Karpas-422 (cell line): ENCODE data around the gene EPC1. TPM values are rescaled to one million over a fixed set of nuclear protein-coding genes. Genes with fewer than 3 reads are reported as not detected.
"Not testable (repeated sequence)": the region's sequence is repeated elsewhere in the genome, so short reads cannot be mapped to it uniquely, and the experiment has no call there.

Experiments used
- DNase-seq: peaks from one replicate; pipeline ENCODE4 v3.0.0-alpha.2; 2015
- H2AFZ ChIP-seq: fragments of 200-600 bp; sonication (generic); 2 replicates; pipeline ENCODE4 v1.6.1; 2014; ENCODE audit warnings: antibody characterized with exemption, low read length, mixed read lengths
- H3K27ac ChIP-seq: fragments of 200-600 bp; sonication (generic); 2 replicates; pipeline ENCODE4 v1.5.1; 2014; ENCODE audit warnings: mild to moderate bottlenecking, low read length, moderate library complexity
- H3K27me3 ChIP-seq: fragments of 200-600 bp; sonication (generic); 2 replicates; pipeline ENCODE4 v1.6.1; 2014; ENCODE audit warnings: low read length, mixed read lengths
- H3K36me3 ChIP-seq: fragments of 200-600 bp; sonication (generic); 2 replicates; pipeline ENCODE4 v1.6.1; 2014; ENCODE audit warnings: low read length, mixed read lengths; ENCODE audit not compliant: insufficient read depth
- H3K4me1 ChIP-seq: fragments of 200-600 bp; sonication (generic); 2 replicates; pipeline ENCODE4 v1.6.1; 2014; ENCODE audit warnings: mild to moderate bottlenecking, low read length, mixed read lengths
- H3K4me2 ChIP-seq: fragments of 200-600 bp; sonication (generic); 2 replicates; pipeline ENCODE4 v1.6.1; 2014; ENCODE audit warnings: low read length, low read depth, mild to moderate bottlenecking; ENCODE audit not compliant: poor library complexity, severe bottlenecking
- H3K4me3 ChIP-seq: fragments of 200-600 bp; sonication (generic); 2 replicates; pipeline ENCODE4 v1.5.1; 2014; ENCODE audit warnings: mild to moderate bottlenecking, antibody characterized with exemption, low read length, mixed read lengths
- H3K79me2 ChIP-seq: fragments of 200-600 bp; sonication (generic); 2 replicates; pipeline ENCODE4 v1.6.1; 2014; ENCODE audit warnings: mild to moderate bottlenecking, low read length, mixed read lengths
- H3K9ac ChIP-seq: fragments of 200-600 bp; sonication (generic); 2 replicates; pipeline ENCODE4 v1.6.0; 2014; ENCODE audit warnings: low read length
- H3K9me2 ChIP-seq: fragments of 200-600 bp; sonication (generic), shearing (Covaris generic); replicated peaks from 2 replicates; pipeline ENCODE4 v1.6.0; 2014; ENCODE audit warnings: mild to moderate bottlenecking, low read length, moderate library complexity; ENCODE audit not compliant: insufficient read depth
- H3K9me3 ChIP-seq: fragments of 300-700, 200-600 bp; sonication (generic); 2 replicates; pipeline ENCODE4 v1.6.1; 2014; ENCODE audit warnings: low read length, mixed read lengths
- H4K20me1 ChIP-seq: fragments of 200-600 bp; sonication (generic); 2 replicates; pipeline ENCODE4 v1.6.1; 2014; ENCODE audit warnings: mild to moderate bottlenecking, antibody characterized with exemption, low read length, low read depth; ENCODE audit not compliant: insufficient read depth
- total RNA-seq: library from RNA; depleted of rRNA; stranded (reverse); fragments of >200 nt; shearing (Covaris generic); gene quantifications from 2 replicates; pipeline ENCODE4 v1.2.3, GENCODE V29; 2014; ENCODE audit warnings: low replicate concordance

EPC1 gene
- total RNA-seq, 1 experiment from 2014 or later = 56.9 TPM

DNA sequence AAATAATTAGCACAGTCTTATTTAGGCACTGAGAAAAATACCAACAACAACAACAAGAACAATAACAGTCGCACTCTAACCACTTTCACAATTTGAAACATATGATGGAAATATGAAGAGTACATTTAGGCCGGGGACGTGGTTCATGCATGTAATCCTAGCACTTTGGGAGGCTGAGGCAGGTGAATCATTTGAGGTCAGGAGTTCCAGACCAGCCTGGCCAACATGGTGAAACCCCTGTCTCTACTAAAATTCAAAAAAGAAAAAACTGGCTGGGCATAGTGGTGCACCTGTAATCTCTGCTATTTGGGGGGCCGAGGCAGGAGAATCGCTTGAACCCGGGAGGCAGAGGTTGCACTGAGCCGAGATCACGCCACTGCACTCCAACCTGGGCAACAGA, 18.4 kb upstream of the EPC1 start:
- H3K9ac ChIP-seq, DNase-seq: not testable (repeated sequence)

DNA sequence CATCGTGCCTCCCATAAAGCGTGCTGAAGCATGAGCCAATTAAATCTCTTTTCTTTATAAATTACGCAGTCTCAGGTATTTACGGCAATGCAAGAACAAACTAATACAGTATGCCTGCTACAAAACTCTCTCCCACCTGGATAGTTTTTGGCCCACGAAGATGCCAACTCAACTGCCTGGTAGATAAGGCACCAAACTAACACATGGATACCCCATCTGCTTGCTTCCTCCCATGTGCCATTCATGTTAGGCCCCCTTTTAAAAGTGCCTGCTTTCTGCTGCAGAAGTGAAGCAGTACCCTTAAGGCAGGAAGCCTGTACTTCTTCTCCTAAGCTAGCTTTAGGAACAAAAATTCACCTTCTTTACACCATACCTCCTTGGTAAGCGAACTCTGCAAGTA, 15.6 kb upstream of the EPC1 start:
- Histone ChIP-seq H3K27ac (no peak overlapping the region), H3K79me2 (peaks cover 98% of the 10 kb centered on the region), H3K9me3 (no peaks in the 10 kb centered on the region), H3K36me3 (no peaks in the 10 kb centered on the region; the same call in 1 of the 2 replicates), H2AFZ (no peak overlapping the region), H3K27me3 (no peaks in the 10 kb centered on the region), H3K4me1 (peaks cover 2% of the 10 kb centered on the region), H3K4me2 (no peak overlapping the region), H3K4me3 (no peak overlapping the region), H3K9ac (no peak overlapping the region), H3K9me2 (no peaks in the 10 kb centered on the region), H4K20me1 (no peaks in the 10 kb centered on the region)
- no peak for DNase-seq

More for the DNA sequence above, 18.4 kb upstream of the EPC1 start:
- H3K4me3 ChIP-seq, H2AFZ ChIP-seq, H3K9me3 ChIP-seq, H3K27me3 ChIP-seq, H3K27ac ChIP-seq, H3K4me2 ChIP-seq, H4K20me1 ChIP-seq, H3K9me2 ChIP-seq, H3K36me3 ChIP-seq: not testable (repeated sequence)
- Histone ChIP-seq H3K4me1 (peaks cover 23% of the 10 kb centered on the region), H3K79me2 (peaks cover 99% of the 10 kb centered on the region)

DNA sequence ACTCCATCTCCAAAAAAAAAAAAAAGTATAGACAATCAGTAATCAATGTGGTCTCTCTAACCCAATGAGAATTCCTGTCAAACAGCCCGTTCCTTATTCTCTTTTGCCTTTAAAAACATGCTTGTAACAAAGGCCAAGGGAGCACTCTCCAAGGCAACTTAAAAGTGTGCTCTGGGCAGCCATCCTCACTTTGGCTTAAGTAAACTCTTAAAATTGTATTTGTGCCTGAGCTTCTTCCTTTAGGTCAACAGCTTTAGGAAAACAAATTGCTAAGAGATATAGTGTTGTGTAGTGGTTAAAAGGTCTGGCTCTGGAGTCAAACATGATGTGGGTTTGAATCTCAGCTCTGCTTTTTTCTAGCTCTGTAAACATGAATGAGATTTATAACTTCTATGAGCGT, 13.9 kb upstream of the EPC1 start:
- no peaks in the 10 kb centered on the region for H3K9me3 ChIP-seq
- no peaks in the 10 kb centered on the region; the same call in 1 of the 2 replicates for H3K36me3 ChIP-seq
- H3K27me3 ChIP-seq = no peaks in the 10 kb centered on the region
- peaks cover 98% of the 10 kb centered on the region for H3K79me2 ChIP-seq
- no peak overlapping the region for H3K9ac ChIP-seq
- no peak overlapping the region for H3K4me2 ChIP-seq
- no peak overlapping the region for H3K4me3 ChIP-seq
- no peak overlapping the region for H2AFZ ChIP-seq
- H3K27ac ChIP-seq = no peak overlapping the region
- H4K20me1 ChIP-seq = no peaks in the 10 kb centered on the region
- no peak for DNase-seq
- H3K9me2 ChIP-seq = no peaks in the 10 kb centered on the region
- H3K4me1 ChIP-seq = no peaks in the 10 kb centered on the region

DNA sequence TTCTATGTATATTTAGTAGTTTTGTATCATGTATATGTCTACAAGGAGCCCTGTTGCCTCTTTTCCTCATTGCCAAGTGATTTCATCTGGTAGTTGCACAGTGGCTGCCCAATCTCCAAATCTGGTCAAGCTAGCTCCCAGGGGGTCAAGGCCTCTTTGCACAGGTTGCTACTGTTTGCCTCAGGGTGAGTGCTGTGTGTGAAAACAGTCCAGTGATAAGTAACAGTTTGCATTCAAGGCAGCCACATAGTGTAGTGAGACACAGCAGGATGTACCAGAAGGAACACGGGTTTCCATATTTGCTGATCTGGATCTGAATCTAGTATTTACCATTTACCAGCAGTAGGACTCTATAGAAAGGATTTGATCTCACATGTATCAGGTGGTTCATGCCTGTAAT, 13.3 kb upstream of the EPC1 start:
- no peak overlapping the region for H3K9ac ChIP-seq
- H3K9me2 ChIP-seq = no peaks in the 10 kb centered on the region
- peaks cover 98% of the 10 kb centered on the region for H3K79me2 ChIP-seq
- H3K4me2 ChIP-seq = no peak overlapping the region
- H4K20me1 ChIP-seq = no peaks in the 10 kb centered on the region
- no peak overlapping the region for H2AFZ ChIP-seq
- no peaks in the 10 kb centered on the region for H3K27me3 ChIP-seq
- no peak for DNase-seq
- no peaks in the 10 kb centered on the region for H3K9me3 ChIP-seq
- H3K27ac ChIP-seq = no peak overlapping the region
- H3K4me3 ChIP-seq = no peak overlapping the region
- H3K4me1 ChIP-seq = no peaks in the 10 kb centered on the region
- no peaks in the 10 kb centered on the region; the same call in 1 of the 2 replicates for H3K36me3 ChIP-seq

DNA sequence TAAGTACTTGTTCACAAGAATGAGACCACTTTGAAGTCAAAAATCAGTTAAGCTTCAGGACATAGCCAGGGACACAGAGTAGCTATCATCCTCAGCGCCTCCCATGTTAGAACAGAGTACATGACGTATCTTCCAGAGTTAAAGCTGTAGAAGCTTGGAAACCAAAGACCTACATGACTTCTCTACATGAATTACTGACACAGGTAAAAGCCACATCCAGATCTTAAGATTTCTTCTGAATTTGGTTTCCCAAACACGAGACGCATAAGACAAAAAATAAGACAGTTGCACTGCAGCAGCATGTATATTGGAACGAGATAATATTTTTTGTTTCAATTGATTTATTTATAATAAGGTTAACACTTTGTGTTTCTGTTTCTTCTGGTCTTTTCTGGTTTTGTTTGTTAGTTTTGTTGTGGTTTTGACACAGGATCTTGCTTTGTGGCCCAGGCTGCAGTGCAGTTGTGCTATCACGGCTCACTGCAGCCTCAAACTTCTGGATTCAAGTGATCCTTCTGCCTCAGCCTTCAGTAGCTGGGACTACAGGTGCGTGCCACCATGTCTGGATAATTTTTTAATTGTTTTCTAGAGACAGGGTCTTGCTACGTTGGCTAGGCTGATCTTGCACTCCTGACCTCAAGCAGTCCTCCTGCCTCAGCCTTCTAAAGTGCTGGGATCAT, 10.2 kb upstream of the EPC1 start:
- Histone ChIP-seq H3K79me2 (peaks cover 98% of the 10 kb centered on the region), H3K27ac (no peak overlapping the region), H3K4me2 (no peak overlapping the region), H3K36me3 (no peaks in the 10 kb centered on the region; the same call in 1 of the 2 replicates), H3K4me3 (no peak overlapping the region), H3K9me2 (no peaks in the 10 kb centered on the region), H2AFZ (no peak overlapping the region), H3K4me1 (peaks cover 22% of the 10 kb centered on the region), H3K9me3 (no peaks in the 10 kb centered on the region), H4K20me1 (no peaks in the 10 kb centered on the region), H3K9ac (no peak overlapping the region), H3K27me3 (no peaks in the 10 kb centered on the region)
- DNase-seq = no peak

DNA sequence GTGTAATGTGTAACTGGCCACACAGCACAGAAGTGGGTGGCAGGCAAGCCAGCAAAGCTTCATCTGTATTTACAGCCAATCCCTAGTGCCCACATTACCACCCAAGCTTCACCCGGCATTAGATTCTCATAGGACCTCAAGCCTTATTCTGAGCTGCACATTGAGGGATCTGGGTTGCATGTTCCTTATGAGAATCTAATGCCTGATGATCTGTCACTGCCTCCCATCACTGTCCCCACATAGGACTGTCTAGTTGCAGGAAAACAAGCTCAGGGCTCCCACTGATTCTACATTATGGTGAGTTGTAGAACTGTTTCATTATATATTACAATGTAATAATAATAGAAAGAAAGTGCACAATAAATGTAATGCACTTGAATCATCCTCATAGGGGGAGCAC, 7.7 kb upstream of the EPC1 start:
- H3K4me3 ChIP-seq, H3K9ac ChIP-seq, H3K36me3 ChIP-seq, H4K20me1 ChIP-seq, H3K9me3 ChIP-seq, H3K27ac ChIP-seq, H3K4me2 ChIP-seq, H3K27me3 ChIP-seq, H3K9me2 ChIP-seq, DNase-seq, H2AFZ ChIP-seq: not testable (repeated sequence)
- Histone ChIP-seq H3K79me2 (peaks cover 90% of the 10 kb centered on the region), H3K4me1 (peaks cover 40% of the 10 kb centered on the region)

DNA sequence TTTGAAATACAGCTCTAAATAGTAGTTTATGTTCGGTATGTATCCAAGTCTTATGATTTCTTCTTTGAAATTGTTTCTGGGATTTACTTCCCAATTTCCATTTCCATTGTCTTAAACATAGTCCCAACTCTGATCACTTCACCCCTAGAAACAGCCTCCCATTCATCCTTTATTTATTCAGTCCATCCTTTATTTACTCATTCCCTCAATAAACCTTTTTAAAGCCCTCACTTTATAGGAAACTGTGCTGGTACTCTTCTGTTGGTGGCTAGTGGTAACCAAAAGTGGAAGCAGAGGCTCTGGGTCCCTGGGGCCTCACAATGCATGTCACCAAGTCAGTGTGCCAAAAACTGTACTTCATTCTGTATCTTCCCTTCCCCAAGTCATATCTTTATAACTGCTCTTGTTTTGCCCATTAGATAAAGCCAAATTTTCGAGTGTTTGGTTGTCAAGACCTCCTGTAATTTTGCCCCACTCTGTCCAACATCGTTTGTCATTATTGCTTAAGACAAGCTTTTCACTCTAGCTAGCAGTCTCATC, 3.9 kb upstream of the EPC1 start:
- peaks cover 81% of the 10 kb centered on the region for H3K79me2 ChIP-seq

DNA sequence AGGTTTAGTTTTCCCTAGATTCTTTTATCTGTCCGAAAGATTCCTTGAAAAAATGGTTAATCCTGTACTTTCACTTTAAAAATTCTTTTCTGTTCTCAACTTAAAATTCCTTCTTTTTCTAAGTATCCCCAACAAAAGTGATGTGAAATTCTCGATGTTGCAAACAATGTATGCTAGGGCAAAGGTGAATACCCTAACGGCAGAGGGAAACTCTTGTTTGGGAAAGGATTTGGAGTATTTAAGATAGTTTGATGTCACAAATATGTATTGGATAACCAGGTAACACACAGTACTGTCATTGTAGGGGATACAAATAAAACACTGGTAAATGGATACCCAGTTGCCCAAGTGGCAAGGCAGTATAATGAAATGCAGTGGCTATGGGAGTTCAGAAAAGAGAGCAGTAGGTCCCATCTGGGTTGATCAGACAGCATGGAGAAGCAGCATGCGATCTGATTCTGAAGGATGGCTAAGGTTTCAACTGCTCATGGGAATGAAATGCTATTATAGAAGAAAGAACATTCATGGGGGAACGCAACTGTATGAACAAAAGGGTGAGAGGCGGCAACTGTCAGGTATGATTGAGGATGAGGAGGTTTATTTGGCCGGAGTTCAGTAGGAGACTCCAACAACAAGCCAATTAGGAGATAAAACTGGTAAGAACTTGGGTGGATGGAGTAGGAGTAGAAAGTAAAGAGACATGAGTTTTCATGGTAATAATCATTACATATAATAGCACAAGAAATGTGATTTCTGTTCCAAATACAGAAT, 3.2 kb upstream of the EPC1 start:
- no peaks in the 10 kb centered on the region for H3K9me2 ChIP-seq
- DNase-seq = peak; percentile 58
- H3K9ac ChIP-seq = peak overlapping the region; percentile 99
- peaks cover 81% of the 10 kb centered on the region for H3K79me2 ChIP-seq
- H3K27me3 ChIP-seq = no peaks in the 10 kb centered on the region
- H3K36me3 ChIP-seq = no peaks in the 10 kb centered on the region; the same call in 1 of the 2 replicates
- H2AFZ ChIP-seq = no peak overlapping the region
- peak overlapping the region; percentile 78 for H3K4me2 ChIP-seq
- 0 out of 2 replicates have a peak, but pooled peaks cover 4% of the 10 kb centered on the region for H4K20me1 ChIP-seq
- H3K9me3 ChIP-seq = no peaks in the 10 kb centered on the region
- H3K27ac ChIP-seq = peak overlapping the region; percentile 96
- H3K4me1 ChIP-seq = peaks cover 65% of the 10 kb centered on the region
- H3K4me3 ChIP-seq = peak overlapping the region; percentile 89

More for the DNA sequence above, 3.9 kb upstream of the EPC1 start:
- Histone ChIP-seq H3K36me3 (no peaks in the 10 kb centered on the region), H4K20me1 (no peaks in the 10 kb centered on the region), H3K9ac (peak overlapping the region; percentile 99), H3K4me3 (peak overlapping the region; percentile 89), H3K27ac (peak overlapping the region; percentile 96), H3K9me3 (no peaks in the 10 kb centered on the region), H3K9me2 (no peaks in the 10 kb centered on the region), H3K4me2 (peak overlapping the region; percentile 78), H3K27me3 (no peaks in the 10 kb centered on the region), H2AFZ (no peak overlapping the region), H3K4me1 (peaks cover 61% of the 10 kb centered on the region)
- DNase-seq = peak; percentile 80
